Hepatocyte (in vitro differentiated cells): ENCODE results near the gene ZNF138.

ENCODE experiments used
- CTCF ChIP-seq: fragments of 200-600 bp; sonication (generic); IDR thresholded peaks from 2 replicates; pipeline ENCODE4 v1.5.1; 2016; ENCODE audit warnings: antibody characterized with exemption, mild to moderate bottlenecking; ENCODE audit not compliant: poor library complexity
- EZH2 ChIP-seq: fragments of 200-600 bp; sonication (generic); IDR thresholded peaks from 2 replicates; pipeline ENCODE4 v1.6.1; 2016; ENCODE audit warnings: antibody characterized with exemption, mild to moderate bottlenecking, borderline replicate concordance

GRCh38 chr7:64870656-64871055 lies 76.4 kb downstream of the ZNF138 start:
- TF ChIP-seq CTCF, result no peak
- no peak for TF ChIP-seq EZH2
